Mucosa of descending colon (tissue), 3 donors: ENCODE results near the gene HIPK2. TPM values are rescaled to one million over a fixed set of nuclear protein-coding genes. Genes with fewer than 3 reads are reported as not detected.

Experiments used
- ATAC-seq: fragments of 200-7000 bp; cut with Tn5 transposase; one replicate; pipeline ENCODE4 v1.9.1; 2020; ENCODE audit warnings: mild to moderate bottlenecking, moderate library complexity
- DNase-seq, 3 donors: peaks; one replicate each; pipeline ENCODE4 v3.0.0-alpha.2; 2020
- H3K36me3 ChIP-seq: fragments of 200-600 bp; one replicate; pipeline ENCODE4 v1.8.0; 2021; ENCODE audit warnings: low read depth, mild to moderate bottlenecking
- H3K4me1 ChIP-seq: fragments of 200-600 bp; one replicate; pipeline ENCODE4 v1.8.0; 2021; ENCODE audit warnings: low read depth, mild to moderate bottlenecking
- H3K4me3 ChIP-seq: fragments of 200-600 bp; one replicate; pipeline ENCODE4 v1.8.0; 2021; ENCODE audit warnings: mild to moderate bottlenecking
- H3K9me3 ChIP-seq: fragments of 200-600 bp; one replicate; pipeline ENCODE4 v1.8.0; 2021; ENCODE audit warnings: mild to moderate bottlenecking
- intact Hi-C, 2 donors: fragments of 100-400 bp; cut with DNase I in 1 of 2; cut with micrococcal nuclease in 1 of 2; formaldehyde crosslinking; loops; one replicate each; pipeline versions ENCODE4 v1.11.0 to v1.11.1; 2022; cut with DNase I, micrococcal nuclease
- total RNA-seq, 3 donors: library from RNA; stranded (reverse); fragmentation: NEBNext Ultra II Directional in 2 of 3; extraction: Animal tissue kit (Norgen Biotek cat#: 25700) in 2 of 3; gene quantifications; one replicate each; pipeline versions ENCODE4 v1.2.1 to v1.2.4, GENCODE V29; 2021 to 2023
- TF ChIP-seq, protein P1 (sequence below): fragments of 200-600 bp; IDR thresholded peaks from one replicate; pipeline ENCODE4 v1.8.0; 2022; ENCODE audit warnings: antibody characterized with exemption, mild to moderate bottlenecking
- donor health status: DM: no; HTN: no; CAD: no; lungs with moderate emphysema.
- donor health status: DM: no; HTN: no; CAD: no.
- donor health status: DM: no; HTN: yes; CAD: no.

HIPK2 gene
- total RNA-seq, 3 donors from 2014 or later: 29.9 to 63.6 (median 39.9) TPM

DNA sequence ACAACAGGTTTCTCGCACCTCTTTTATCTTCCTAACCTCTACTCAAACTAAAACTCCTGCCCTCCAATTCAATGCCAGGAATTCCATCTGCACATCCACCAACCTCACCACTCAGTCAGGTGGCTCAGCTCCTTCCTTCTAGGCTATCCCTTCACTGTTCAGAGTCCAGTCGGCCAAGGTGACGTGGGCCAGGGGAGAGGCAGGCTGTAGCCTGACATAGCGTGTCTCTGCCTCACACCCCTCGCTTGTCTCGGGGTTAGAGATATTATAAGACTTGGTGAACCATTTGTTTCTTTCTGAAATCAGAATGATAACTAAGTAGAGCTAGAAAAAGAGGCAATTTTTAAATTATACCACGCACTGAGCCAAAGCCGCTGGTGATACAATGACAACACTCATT, 31.1 kb downstream of the HIPK2 start:
- TF ChIP-seq, protein P1, sequence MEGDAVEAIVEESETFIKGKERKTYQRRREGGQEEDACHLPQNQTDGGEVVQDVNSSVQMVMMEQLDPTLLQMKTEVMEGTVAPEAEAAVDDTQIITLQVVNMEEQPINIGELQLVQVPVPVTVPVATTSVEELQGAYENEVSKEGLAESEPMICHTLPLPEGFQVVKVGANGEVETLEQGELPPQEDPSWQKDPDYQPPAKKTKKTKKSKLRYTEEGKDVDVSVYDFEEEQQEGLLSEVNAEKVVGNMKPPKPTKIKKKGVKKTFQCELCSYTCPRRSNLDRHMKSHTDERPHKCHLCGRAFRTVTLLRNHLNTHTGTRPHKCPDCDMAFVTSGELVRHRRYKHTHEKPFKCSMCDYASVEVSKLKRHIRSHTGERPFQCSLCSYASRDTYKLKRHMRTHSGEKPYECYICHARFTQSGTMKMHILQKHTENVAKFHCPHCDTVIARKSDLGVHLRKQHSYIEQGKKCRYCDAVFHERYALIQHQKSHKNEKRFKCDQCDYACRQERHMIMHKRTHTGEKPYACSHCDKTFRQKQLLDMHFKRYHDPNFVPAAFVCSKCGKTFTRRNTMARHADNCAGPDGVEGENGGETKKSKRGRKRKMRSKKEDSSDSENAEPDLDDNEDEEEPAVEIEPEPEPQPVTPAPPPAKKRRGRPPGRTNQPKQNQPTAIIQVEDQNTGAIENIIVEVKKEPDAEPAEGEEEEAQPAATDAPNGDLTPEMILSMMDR: no peak
- H3K4me3 ChIP-seq: no peak overlapping the region
- H3K9me3 ChIP-seq: no peaks in the 10 kb centered on the region
- DNase-seq (no peak), ATAC-seq (no peak)
- peaks cover 19% of the 10 kb centered on the region for H3K4me1 ChIP-seq
- intact Hi-C loops: no loop called here
- H3K36me3 ChIP-seq: no peaks in the 10 kb centered on the region

DNA sequence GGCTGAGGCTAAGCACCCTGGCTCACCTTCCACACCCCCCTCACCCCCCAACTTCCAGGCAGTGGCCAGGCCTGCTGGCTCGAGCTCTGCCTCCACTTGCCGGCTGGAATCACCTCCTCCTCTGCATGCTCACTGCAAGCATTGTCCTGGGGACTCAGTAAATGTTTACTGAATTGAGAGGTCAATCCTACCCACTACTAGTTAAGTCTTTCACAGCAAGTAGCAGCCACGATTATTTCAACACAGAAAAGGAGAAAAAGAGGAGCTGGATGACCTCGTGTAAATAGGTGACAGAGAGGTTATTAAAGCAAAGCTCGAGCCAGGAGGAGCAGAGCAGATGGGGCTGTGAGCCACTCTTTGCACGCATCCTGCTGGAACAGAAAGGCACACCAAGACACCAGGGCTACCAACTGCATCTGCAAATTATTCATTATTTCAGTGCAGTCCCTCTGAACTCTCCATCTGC, 32.1 kb downstream of the HIPK2 start:
- Histone ChIP-seq H3K4me1 (peaks cover 29% of the 10 kb centered on the region), H3K36me3 (no peaks in the 10 kb centered on the region), H3K9me3 (no peaks in the 10 kb centered on the region), H3K4me3 (no peak overlapping the region)
- intact Hi-C loops: no loop called here
- no peak for DNase-seq
- TF ChIP-seq, protein P1: no peak
- ATAC-seq: no peak

DNA sequence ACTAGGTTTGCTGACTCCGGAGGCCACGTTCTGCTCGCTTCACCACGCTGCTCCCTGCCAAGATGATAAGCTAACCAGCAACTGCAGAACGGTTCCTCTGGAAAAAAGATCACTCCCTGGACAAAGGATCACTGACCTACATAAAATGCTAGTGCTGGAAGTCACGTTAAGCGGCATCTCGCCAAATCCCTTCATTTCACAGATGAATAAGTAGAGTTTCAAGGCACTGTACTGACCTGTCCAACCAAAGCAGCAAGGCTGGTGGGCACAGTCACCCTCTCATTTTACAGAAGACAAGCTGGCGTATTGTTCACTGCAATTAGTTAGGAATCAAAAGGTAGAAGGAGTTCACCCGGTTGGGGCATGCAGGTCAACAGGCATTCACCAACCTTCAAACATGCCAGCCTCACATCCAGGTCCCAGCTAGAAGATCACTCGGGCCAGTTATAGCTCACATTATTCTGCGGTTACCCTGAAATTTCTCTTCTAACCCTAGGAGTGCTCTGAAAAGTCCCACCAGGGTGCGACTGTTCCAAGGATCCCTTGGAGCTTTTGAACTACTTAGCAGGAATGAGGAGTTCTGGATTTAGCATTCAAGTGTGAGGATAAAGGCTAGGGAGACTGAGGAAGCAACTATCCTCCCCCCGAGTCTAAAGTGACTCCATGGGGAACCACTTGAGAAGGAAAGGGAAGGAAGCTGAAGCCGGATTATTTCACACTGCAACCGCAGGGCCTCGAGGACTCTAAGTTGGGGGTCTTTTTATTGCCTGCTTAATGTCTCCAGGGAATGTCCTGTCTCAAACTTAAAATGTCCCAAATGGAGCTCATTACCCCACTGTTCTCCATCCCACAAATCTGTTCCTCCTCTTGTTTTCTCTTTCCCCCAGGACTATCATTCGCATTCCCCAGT, 32.8 kb downstream of the HIPK2 start:
- no peak for ATAC-seq
- peaks cover 34% of the 10 kb centered on the region for H3K4me1 ChIP-seq
- no peaks in the 10 kb centered on the region for H3K9me3 ChIP-seq
- intact Hi-C loops: no loop called here
- no peak for DNase-seq
- TF ChIP-seq, protein P1: no peak
- no peaks in the 10 kb centered on the region for H3K36me3 ChIP-seq
- no peak overlapping the region for H3K4me3 ChIP-seq

DNA sequence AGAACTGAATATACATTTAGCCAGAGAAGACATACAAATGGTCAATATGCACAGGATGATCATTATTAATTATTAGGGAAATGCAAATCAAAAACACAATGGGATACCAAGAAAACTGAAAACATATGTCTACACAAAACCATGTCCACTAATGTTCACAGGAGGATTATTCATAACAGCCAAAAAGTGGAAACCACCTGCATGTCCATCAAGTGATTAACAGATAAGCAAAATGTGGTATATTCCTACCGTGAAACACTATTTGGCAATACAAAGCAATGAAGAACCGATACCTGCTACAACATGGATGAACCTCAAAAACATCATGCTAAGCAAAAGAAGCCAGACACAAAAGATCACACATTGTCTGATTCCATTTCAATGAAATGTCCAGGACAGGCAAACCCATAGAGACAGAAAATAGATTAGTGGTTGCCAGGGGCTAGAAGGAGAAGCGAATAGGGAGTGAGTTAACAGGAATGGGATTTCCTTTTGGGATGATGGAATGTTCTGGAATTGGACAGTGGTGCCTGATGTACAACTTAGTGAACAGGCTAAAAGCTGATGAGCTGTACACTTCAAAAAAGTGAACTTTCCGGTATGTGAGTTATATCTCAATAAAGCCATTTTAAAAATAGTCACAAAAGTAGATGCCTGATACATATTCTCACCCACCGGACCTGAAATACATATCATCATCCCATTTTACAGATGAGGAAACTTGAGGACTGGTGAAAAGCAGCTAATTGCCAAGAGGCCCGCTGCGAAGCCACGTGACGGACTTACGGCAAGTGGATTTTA, 33.6 kb downstream of the HIPK2 start:
- Histone ChIP-seq H3K4me1 (peaks cover 38% of the 10 kb centered on the region), H3K4me3 (no peak overlapping the region), H3K36me3 (no peaks in the 10 kb centered on the region), H3K9me3 (no peaks in the 10 kb centered on the region)
- intact Hi-C loops: no loop called here
- TF ChIP-seq, protein P1: no peak
- DNase-seq: no peak
- ATAC-seq: no peak

DNA sequence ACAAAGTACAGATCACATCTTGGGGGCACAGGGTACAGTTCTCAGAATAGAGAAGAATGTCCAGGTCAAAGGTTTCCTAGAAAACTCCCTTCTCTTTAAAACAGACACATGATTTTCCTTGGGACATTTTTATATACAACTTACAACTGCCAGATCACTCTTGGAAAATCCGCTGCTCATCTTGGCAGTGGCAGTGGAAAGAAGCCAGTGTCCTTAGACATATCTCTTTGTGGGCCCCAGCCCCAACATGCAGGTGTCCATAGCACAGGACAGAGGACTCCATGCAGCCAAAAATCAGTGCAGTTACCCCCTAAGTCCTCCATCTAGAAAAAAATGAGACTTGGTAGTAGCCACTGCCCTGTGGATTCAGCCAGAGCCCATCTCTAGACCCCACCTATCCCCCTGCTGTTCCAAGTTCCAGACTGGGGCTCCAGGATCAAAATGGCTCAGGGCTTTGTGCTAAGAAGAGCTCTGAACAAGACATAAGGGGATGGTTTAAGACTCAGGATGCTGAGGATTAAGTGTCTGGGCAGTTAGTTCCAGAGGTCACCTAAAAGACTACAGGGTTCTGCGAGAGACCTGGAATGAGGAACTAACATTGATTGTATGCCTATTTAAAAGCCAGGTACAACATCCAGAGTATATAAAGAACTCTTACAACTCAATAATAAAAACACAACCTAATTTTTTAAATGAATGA, 34.4 kb downstream of the HIPK2 start:
- DNase-seq (no peak), ATAC-seq (no peak)
- TF ChIP-seq, protein P1: no peak
- no peak overlapping the region for H3K4me3 ChIP-seq
- H3K4me1 ChIP-seq: peaks cover 43% of the 10 kb centered on the region
- H3K36me3 ChIP-seq: no peaks in the 10 kb centered on the region
- intact Hi-C loops: no loop called here
- H3K9me3 ChIP-seq: no peaks in the 10 kb centered on the region
